ENCODE measurements around the gene HOXB5.

The HOXB5 gene

GRCh38 chr17:48597778-48598631, 4.4 kb upstream of the HOXB5 start:
- no peak for TF ChIP-seq CTCF (IDR thresholded peaks at IDR 0.05)
- intact Hi-C loops (cut with DNase I; ENCODE audit: low total_unique reads): no loop called here
- no peaks in the 10 kb centered on the region for H3K9me3 ChIP-seq
- peaks cover 0 to 44% (median 27%) of the 10 kb centered on the region in 4 donors for H3K4me1 ChIP-seq
- peaks cover 0 to 97% of the 10 kb centered on the region in 2 donors for H3K27me3 ChIP-seq
- H3K4me3 ChIP-seq: peak overlapping the region; percentile 39 to 50
- peak in 1 of 2 donors; percentile 56 for DNase-seq
- H3K36me3 ChIP-seq: no peaks in the 10 kb centered on the region
- no peak overlapping the region for H3K27ac ChIP-seq

- Histone ChIP-seq H3K27ac (no peak overlapping the region), H3K36me3 (no peaks in the 10 kb centered on the region), H3K9me3 (no peaks in the 10 kb centered on the region), H3K4me1 (peaks cover 0 to 45% (median 27%) of the 10 kb centered on the region in 4 donors), H3K27me3 (peaks cover 0 to 97% of the 10 kb centered on the region in 2 donors), H3K4me3 (peak overlapping the region; percentile 39 to 50)
- intact Hi-C loops (cut with DNase I; ENCODE audit: low total_unique reads): no loop called here
- no peak for DNase-seq
- TF ChIP-seq CTCF (IDR thresholded peaks at IDR 0.05): no peak
These were observed 3.9 kb upstream of the HOXB5 start for GRCh38 chr17:48597528-48597777.

- TF ChIP-seq CTCF (IDR thresholded peaks at IDR 0.05): no peak
These were observed 3.4 kb upstream of the HOXB5 start for GRCh38 chr17:48596735-48597527.

GRCh38 chr17:48596000-48596734, 2.6 kb upstream of the HOXB5 start:
- intact Hi-C loops (cut with DNase I; ENCODE audit: low total_unique reads): no loop called here

More at GRCh38 chr17:48596735-48597527, 3.4 kb upstream of the HOXB5 start:
- peaks cover 0 to 97% of the 10 kb centered on the region in 2 donors for H3K27me3 ChIP-seq
- H3K4me3 ChIP-seq: peak overlapping the region; percentile 39 to 50
- no peaks in the 10 kb centered on the region for H3K9me3 ChIP-seq
- intact Hi-C loops (cut with DNase I; ENCODE audit: low total_unique reads): no loop called here
- H3K27ac ChIP-seq: no peak overlapping the region
- DNase-seq: no peak
- peaks cover 0 to 40% (median 25%) of the 10 kb centered on the region in 4 donors for H3K4me1 ChIP-seq
- H3K36me3 ChIP-seq: no peaks in the 10 kb centered on the region

More at GRCh38 chr17:48596000-48596734, 2.6 kb upstream of the HOXB5 start:
- Histone ChIP-seq H3K27ac (no peak overlapping the region), H3K4me1 (peaks cover 0 to 40% (median 25%) of the 10 kb centered on the region in 4 donors), H3K4me3 (peak overlapping the region in 1 of 2 donors; percentile 50), H3K9me3 (no peaks in the 10 kb centered on the region), H3K27me3 (peaks cover 0 to 97% of the 10 kb centered on the region in 2 donors), H3K36me3 (no peaks in the 10 kb centered on the region)
- no peak for DNase-seq
- TF ChIP-seq CTCF (IDR thresholded peaks at IDR 0.05): no peak
